ENCODE results near the gene GHR.

GHR gene

DNA sequence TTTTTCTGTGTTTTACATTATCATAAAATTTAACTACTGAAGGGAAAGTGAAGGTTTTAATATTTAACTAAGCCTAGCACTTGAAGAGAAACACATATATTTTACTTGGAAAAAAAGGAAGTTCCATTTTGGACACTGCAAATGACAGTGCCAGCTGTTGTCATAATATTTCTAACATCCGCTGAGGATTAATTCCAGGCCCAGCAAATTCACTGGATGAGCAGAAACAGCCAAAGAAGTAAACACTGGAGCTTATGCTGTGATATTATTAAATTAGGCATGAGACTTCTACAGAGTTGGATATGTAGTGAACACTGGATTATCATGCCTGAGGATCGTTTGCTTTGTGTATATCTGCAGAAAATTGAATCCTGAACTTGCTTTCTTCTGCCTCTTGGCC is 67.6 kb downstream of the GHR start:
- in situ Hi-C loops (cut with HindIII; ENCODE audit: low pct_ligation_motif_present, low sequenced_read_pairs): no loop called here
- Histone ChIP-seq H3K4me3 (ENCODE audit: low read depth, low read length) (no peak overlapping the region), H3K27ac (no peak overlapping the region), H3K27me3 (replicated peaks) (no peaks in the 10 kb centered on the region), H3K36me3 (replicated peaks) (no peaks in the 10 kb centered on the region)
- TF ChIP-seq, protein P1, sequence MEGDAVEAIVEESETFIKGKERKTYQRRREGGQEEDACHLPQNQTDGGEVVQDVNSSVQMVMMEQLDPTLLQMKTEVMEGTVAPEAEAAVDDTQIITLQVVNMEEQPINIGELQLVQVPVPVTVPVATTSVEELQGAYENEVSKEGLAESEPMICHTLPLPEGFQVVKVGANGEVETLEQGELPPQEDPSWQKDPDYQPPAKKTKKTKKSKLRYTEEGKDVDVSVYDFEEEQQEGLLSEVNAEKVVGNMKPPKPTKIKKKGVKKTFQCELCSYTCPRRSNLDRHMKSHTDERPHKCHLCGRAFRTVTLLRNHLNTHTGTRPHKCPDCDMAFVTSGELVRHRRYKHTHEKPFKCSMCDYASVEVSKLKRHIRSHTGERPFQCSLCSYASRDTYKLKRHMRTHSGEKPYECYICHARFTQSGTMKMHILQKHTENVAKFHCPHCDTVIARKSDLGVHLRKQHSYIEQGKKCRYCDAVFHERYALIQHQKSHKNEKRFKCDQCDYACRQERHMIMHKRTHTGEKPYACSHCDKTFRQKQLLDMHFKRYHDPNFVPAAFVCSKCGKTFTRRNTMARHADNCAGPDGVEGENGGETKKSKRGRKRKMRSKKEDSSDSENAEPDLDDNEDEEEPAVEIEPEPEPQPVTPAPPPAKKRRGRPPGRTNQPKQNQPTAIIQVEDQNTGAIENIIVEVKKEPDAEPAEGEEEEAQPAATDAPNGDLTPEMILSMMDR (IDR thresholded peaks at IDR 0.05; ENCODE audit: low read depth, low read length, missing control alignments): no peak
- DNase-seq: no peak

DNA sequence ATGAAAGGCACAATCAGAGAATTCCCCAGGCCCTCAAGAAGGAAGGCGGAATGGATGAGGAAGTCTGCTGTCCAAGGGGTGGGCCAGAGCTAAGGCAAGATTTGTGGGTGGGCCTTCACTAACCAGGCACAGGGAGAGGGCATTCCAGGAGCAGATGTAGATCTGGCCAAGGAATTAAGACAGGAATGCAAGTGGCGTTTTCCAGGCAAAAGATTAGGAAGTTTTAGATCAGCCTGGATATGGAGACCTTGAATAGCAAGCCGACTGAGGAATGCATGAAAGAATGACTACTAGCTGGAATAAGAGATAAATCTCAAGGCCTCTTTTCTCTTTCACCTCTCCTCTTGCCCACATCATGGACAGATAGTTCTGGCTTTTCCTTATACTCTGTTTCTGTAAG is 68.5 kb downstream of the GHR start:
- no peak for DNase-seq
- TF ChIP-seq, protein P1 (IDR thresholded peaks at IDR 0.05; ENCODE audit: low read depth, low read length, missing control alignments): no peak
- in situ Hi-C loops (cut with HindIII; ENCODE audit: low pct_ligation_motif_present, low sequenced_read_pairs): no loop called here

DNA sequence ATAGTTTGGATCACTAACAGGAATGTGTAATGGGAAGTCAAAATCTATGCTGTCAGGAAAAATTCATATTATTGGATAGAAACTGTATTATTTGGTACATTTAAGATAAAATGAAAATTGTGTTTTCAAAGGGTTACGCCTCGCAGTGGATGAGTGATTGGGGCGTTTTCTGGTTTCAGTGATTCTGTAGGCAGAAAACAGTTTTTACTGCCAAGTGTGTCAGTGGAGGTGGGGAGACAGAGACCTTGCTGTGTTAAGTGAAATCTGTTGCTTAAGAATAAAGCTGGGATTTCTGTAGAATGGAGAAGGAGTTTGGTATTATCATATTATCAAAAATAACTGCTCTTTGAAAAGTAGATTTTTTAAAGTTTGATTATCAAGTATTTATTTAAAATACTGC is 69.7 kb downstream of the GHR start:
- Histone ChIP-seq H3K27me3 (replicated peaks) (no peaks in the 10 kb centered on the region), H3K36me3 (replicated peaks) (no peaks in the 10 kb centered on the region), H3K27ac (no peak overlapping the region), H3K4me3 (ENCODE audit: low read depth, low read length) (no peak overlapping the region)
- TF ChIP-seq, protein P1 (IDR thresholded peaks at IDR 0.05; ENCODE audit: low read depth, low read length, missing control alignments): no peak
- DNase-seq: no peak
- in situ Hi-C loops (cut with HindIII; ENCODE audit: low pct_ligation_motif_present, low sequenced_read_pairs): no loop called here

More for the DNA sequence above, 68.5 kb downstream of the GHR start:
- no peak overlapping the region for H3K4me3 ChIP-seq (ENCODE audit: low read depth, low read length)
- H3K36me3 ChIP-seq (replicated peaks): no peaks in the 10 kb centered on the region
- H3K27me3 ChIP-seq (replicated peaks): no peaks in the 10 kb centered on the region
- no peak overlapping the region for H3K27ac ChIP-seq

DNA sequence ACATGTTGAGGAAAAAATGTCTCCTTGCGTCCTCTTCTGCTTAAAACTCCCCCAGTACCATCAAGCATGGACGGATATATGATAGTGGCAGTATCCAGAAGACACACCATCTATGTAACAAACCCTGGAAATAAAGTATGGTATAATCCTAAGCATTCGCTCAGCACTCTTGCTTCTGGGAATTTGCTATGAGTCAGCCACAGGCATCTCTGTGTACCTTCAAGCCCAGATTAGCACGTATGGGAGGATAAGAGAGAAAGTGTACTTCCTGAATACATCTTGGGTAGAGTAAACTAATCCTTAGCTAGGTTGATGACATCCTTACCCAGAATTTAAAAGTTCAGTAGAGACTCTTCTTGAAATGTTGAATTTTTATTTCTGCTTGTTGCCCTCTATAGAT is 71.2 kb downstream of the GHR start:
- Histone ChIP-seq H3K4me3 (ENCODE audit: low read depth, low read length) (no peak overlapping the region), H3K36me3 (replicated peaks) (no peaks in the 10 kb centered on the region), H3K27me3 (replicated peaks) (no peaks in the 10 kb centered on the region), H3K27ac (no peak overlapping the region)
- in situ Hi-C loops (cut with HindIII; ENCODE audit: low pct_ligation_motif_present, low sequenced_read_pairs): no loop called here
- DNase-seq: no peak
- TF ChIP-seq, protein P1 (IDR thresholded peaks at IDR 0.05; ENCODE audit: low read depth, low read length, missing control alignments): no peak

DNA sequence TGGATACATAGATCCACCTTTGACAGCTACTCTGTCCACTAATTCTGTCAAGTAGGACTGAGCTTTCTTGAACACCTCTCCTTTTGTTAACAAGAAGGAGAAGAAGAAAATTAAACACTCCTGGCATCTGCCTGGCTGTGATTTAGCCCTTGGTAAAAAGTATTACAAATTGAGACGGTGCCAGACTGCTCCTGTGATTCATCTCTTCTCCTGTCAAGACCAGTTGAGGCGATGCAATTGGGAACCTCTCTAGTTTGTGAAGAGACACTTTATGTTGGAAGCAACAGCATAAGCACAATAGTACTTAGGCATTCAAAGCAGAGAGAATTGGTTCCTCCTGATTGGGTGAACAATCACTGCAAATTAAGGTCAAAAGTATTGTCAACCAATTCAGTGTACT is 72.7 kb downstream of the GHR start:
- H3K36me3 ChIP-seq (replicated peaks): no peaks in the 10 kb centered on the region
- no peaks in the 10 kb centered on the region for H3K27me3 ChIP-seq (replicated peaks)
- DNase-seq: no peak
- TF ChIP-seq, protein P1 (IDR thresholded peaks at IDR 0.05; ENCODE audit: low read depth, low read length, missing control alignments): no peak
- H3K4me3 ChIP-seq (ENCODE audit: low read depth, low read length): no peak overlapping the region
- H3K27ac ChIP-seq: no peak overlapping the region
- in situ Hi-C loops (cut with HindIII; ENCODE audit: low pct_ligation_motif_present, low sequenced_read_pairs): no loop called here

DNA sequence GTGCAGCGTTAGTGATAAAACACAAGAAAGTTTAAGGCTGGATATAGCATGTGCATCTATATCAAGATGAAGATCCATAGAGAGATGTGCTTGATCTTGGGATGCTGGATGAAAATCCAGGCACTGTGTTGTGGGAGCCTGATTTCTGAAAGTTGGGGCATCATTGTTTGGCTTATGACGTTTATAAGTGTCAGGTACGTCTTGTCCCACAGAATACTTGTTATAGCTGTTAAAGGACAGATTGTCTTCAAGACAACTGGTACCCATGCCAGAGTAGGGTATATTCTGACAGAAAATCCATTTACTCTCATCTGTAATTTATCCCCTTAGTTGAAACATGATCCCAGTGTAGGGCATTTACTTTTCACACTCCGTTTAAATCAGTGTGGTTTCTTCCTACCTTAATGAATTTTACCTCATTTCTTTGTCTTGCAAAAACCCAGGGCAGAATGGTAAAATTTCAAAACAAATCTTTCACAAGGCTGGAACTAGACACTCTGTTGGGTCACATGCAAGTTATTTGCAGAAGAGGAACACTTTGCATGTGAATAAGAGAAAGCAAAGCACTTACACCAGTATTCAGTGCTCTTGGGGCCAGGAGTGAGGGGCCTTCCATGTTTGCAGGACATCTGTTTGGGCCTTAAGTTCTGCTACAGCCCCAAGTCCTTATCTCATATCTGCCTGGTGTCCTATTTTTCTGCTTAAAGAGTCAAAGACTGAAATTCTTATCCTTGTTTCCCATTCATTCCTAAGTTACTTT is 73.3 kb downstream of the GHR start:
- no peaks in the 10 kb centered on the region for H3K27me3 ChIP-seq (replicated peaks)
- in situ Hi-C loops (cut with HindIII; ENCODE audit: low pct_ligation_motif_present, low sequenced_read_pairs): no loop called here
- TF ChIP-seq, protein P1 (IDR thresholded peaks at IDR 0.05; ENCODE audit: low read depth, low read length, missing control alignments): no peak
- no peaks in the 10 kb centered on the region for H3K36me3 ChIP-seq (replicated peaks)
- H3K4me3 ChIP-seq (ENCODE audit: low read depth, low read length): no peak overlapping the region
- H3K27ac ChIP-seq: no peak overlapping the region
- DNase-seq: no peak
